NCI-H1694 treated with DMSO at 0.1 percent for 48 hours (cell line): ENCODE data around the gene MTA1.
A peak's percentile ranks its signal among the peaks of the same experiment; 100 is the strongest.

Experiments
- DNase-seq: peaks from one replicate; lab custom pipeline; 2025; lab: John Stamatoyannopoulos, UW

Gene MTA1

DNA sequence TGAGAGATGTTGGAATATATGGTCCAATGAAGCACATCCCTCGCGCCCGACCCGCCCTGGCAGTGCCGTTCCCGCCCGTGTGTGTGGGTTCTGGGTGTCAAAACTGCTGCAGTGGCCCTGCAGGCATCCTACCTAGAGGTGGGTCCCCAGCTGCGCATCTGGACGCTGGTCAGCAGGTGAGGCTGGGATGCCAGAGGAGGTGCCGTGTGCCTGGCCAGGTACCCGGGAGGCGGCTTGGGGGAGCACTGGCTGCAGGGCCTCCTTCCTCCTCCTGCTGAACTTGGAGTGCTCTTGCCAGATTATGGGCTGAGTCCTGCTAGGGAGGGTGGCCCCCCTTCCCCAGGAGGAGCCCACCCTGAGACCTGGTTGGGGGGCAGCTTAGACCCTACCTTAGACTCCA, 5.2 kb downstream of the MTA1 start:
- DNase-seq = no peak

DNA sequence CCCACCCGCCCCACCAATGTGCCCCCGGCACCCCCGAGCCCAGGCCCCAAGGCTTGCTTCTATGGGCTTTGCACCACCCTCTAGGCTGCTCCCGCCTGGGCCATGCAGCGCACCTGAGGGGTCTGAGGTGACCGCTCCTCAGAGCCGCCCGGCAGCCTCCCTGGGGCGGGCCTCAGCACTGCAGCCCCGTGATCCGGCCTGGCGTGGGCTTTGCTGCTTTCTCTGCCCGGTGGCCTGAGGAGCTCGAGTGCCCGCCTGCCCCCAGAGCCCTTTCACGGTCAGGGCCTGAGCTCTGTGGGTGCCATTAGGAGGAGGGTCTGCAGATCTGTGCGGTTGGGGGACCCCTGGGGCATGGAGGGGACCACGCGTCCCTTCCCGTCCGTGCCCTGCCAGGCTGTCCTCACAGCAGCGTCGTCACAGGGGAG, 6.2 kb downstream of the MTA1 start:
- no peak for DNase-seq

GRCh38 chr14:105426416-105427130, 6.9 kb downstream of the MTA1 start:
- no peak for DNase-seq

- no peak for DNase-seq
These were observed 7.8 kb downstream of the MTA1 start for GRCh38 chr14:105427412-105427811.

DNA sequence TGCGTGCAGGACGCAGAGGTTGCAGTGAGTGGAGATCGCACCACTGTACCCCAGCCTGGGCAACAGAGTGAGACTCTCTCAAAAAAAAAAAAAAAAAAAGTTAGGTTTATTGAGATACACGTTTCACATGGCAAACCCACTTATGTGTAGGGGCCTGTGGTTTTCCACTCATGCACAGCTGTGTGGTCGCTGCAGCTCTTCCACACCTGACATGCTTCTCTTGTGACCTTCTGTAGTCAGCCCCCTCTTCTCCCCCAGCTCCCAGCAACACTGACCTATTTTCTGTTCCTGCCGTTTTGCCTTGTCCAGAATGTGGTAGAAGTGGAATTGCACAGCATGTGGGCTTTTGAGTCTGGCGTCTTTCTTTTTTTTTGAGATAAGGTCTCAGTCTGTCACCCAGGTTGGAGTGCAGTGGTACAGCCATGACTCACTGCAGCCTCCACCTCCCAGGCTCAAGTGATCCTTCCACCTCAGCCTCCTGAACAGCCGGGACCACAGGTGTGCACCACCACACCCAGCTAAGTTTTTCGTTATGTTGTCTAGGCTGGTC, 8.4 kb downstream of the MTA1 start:
- DNase-seq = no peak

DNA sequence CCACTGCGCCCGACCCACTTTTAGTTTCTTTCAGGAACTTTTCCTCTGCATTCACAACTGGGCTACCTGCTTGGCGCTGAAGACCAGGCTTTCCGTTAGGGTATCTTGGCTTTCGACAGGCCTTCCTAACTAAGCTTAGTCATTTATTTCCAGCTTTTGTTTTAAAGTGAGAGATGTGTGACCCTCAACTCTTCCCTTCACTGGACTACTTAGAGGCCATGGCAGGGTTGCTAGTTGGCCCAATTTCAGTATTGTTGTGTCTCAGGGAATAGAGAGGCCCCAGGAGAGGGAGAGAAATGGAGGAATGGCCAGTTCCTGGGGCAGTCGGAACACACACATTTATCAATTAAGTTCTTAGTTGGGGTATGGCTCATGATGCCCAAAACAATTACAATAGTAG, 10.4 kb downstream of the MTA1 start:
- no peak for DNase-seq

DNA sequence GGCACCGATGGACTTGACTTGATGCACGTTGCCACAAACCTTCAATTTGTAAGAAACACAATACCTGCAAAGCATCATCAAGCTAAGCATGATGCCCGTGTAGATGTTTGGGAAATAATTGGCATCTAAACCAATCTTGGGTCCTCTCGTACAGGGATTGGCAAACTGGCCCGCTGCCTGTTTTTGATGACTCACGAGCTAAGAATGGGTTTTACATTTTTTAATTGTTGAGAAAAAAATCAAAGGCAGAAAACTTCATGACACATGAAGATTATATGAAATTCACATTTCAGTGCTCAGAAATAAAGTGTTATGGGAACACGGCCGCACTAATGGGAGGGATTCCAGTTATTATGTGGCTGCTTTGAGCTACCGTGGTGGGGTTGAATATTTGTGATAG, 10.9 kb downstream of the MTA1 start:
- DNase-seq = no peak

GRCh38 chr14:105431256-105431655, 11.6 kb downstream of the MTA1 start:
- no peak for DNase-seq

GRCh38 chr14:105432657-105433056, 13.0 kb downstream of the MTA1 start:
- DNase-seq = no peak

GRCh38 chr14:105433161-105433605, 13.6 kb downstream of the MTA1 start:
- DNase-seq = no peak

DNA sequence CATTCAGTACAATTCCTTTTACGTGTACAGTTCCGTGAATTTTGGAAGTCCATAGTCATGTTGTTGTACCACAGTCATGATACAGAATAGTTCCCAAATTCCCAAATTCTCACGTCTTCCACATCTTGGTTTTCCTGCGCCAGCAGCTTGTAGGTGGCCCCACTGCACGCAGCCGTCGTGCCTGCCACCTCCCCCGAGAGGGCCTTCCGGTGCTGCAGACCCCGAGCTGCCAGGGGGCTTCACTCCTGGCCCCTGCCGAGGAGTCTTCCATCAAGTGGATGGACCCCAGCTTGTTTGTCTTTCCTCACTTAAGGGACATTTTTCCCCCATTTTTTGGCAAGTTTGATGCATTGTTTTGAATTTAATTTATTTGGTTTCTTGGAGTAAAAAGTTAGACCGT, 16.8 kb downstream of the MTA1 start:
- no peak for DNase-seq

GRCh38 chr14:105436891-105437722, 17.5 kb downstream of the MTA1 start:
- no peak for DNase-seq

DNA sequence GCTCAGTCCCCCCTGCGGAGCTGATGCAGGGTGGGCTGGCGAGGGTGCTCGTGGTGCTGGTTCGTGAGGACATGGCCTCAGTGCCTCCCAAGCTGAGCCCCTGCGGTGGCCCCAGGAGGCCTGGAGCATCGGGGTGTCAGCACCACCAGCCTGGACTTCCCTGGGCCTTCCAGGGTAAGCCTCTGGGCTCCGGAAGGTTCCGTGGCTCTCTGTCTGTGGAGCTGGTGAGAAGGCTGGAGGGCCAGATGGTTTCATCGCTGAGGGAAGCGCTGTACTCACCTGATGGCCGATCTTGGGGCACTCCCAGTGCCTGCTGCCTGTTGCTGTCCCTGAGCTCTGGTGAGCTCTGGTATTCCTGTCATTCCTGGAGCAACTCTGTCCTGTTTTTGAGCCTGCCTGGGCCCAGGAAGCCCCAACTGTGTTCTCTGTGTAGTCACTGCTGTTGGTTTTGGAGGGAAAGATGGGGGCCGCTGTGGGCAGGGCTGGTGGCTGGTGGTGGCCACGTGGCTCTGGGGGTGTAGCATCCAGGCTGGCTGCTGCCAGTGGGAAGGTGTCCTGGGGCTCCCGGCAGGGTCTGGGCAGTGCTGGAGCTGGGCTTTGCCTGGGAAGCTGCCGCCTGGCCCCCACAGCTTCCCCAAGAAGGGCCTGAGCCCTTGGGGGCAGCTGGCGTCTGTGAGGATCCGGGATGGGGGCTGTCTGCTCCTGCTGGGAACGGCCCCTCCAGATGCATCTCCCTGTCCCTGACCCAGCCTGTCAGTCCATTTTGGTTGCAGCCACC, 18.3 kb downstream of the MTA1 start:
- DNase-seq = no peak

- DNase-seq = no peak
These were observed 19.6 kb downstream of the MTA1 start for GRCh38 chr14:105439179-105439578.

DNA sequence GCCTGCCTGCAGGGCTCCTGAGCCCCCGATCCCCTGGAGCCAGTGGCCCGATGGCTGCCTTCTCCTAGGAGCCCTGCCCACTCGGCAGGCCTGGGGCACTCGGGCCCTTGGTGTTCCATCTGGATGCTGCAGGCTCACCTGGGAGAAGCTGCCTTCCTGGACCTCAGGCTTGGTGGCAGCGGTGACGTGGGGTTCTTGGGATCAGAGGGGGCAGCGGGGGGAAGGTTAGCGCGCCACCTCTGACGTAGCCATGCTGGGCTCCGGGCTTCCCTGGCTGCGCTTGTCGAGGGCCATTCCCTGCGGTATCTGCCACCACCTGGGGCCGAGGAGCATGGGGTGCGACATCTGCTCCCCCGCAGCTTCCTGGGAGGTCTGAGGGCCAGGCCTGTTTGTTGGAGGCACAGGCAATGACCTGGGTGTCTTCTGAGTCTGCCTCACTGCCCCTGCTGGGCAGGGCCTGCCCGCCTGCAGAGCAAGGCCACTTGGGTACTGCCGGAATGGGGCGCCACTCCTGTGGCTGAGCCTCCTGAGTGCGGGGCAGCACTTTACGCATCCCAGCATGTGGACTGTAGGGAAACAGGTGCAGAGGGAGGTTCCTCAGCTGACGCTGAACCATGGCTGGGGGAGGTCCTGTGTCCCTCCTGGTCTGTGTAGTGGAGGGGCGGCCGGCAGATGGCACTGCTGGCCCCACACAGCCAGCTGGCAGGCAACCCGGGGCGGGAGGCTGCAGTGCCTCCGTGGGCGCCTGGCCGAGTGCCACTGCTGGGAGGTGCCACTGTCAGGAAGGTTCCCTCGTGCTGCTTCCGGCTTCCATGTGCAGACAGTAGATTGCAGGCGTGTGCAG, 20.3 kb downstream of the MTA1 start:
- peak; percentile 97 for DNase-seq

DNA sequence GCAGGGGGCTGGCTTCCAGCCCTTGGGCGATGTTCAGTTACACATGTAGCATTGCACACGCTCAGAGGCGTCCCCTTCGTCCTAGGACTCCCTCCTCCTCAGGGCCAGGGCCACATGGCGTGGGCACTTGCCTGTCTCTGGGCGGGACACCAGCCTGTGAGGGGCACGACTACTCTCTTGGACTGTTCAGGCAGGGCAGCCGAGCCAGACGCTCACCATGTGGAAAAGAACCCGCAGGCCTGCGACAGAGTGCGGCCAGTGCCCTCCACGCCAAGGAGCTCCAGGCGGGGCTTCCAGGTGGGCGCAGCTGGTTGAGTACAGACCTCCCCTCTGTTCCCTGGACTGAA, 20.9 kb downstream of the MTA1 start:
- no peak for DNase-seq

DNA sequence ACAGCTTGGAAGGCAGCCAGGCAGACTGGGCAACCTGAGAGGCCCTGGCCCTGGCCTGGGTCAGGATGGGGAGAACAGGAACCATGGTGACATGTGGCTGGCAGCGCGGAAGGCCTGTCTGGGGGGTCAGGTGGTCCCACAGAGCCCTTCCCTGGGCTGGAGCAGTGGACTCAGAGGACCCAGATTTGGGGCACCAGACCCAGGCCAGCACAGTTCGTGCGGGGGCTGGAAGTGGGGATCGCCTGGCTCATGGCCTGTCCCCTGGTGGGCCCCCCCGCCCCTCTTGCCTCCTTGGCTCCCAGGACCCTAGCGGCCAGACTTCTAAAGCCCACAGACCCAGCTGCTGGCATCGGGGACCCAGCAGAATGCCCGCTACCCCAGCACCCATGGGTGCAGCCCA, 21.4 kb downstream of the MTA1 start:
- DNase-seq = no peak

DNA sequence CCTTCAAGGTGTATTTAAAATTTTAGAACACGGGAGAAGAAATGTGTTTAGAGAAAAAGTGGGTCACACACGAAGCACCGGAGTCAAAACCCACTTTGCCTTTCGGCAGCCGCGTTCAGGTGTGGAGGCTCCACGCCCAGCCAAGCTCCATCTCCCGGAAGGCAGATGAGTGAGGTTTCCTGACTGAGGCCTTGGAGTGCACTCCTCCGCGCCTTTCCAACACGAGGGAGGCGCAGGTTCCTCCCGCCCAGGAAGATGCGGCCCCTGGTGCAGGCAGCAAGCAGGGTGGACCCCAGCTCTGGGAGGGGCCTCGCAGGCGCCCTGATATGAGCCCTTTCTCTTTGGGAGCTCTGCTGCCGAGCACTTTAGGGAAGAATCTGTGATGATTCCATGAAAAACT, 22.5 kb downstream of the MTA1 start:
- DNase-seq = no peak

DNA sequence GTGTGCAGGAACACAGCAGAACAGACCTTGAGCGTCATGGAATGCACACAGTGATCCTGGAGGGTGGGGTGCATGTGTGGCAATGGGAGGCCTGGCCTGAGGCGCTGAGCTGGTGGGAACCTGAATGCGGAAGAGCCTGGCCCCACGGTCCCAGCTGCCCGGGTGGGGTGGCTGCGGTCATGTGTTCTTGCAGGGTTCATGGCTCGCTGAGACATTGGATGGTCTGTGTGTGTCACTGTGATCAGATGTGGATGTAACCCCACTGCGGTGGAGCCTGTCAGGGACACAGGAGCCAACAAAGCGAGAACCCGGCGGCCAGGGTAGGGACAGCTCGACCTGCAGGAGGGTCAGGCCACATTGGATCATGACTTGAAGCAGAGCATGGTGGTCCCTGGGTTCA, 23.2 kb downstream of the MTA1 start:
- no peak for DNase-seq

- no peak for DNase-seq
These were observed 25.2 kb downstream of the MTA1 start for GRCh38 chr14:105444859-105445258.

- no peak for DNase-seq
These were observed 25.7 kb downstream of the MTA1 start for GRCh38 chr14:105445290-105445689.
